HG02678 (cell line): ENCODE results near the gene HS2ST1.
A peak's percentile ranks its signal among the peaks of the same experiment; 100 is the strongest.
"Not testable (repeated sequence)": the region's sequence is repeated elsewhere in the genome, so short reads cannot be mapped to it uniquely, and the experiment has no call there.

Experiments
- ATAC-seq: cut with Tn5 transposase; IDR thresholded peaks from one replicate; pipeline ENCODE4 v1.9.1; 2021; ENCODE audit warnings: mild to moderate bottlenecking, moderate library complexity; ENCODE audit not compliant: unreplicated experiment

Gene HS2ST1

DNA sequence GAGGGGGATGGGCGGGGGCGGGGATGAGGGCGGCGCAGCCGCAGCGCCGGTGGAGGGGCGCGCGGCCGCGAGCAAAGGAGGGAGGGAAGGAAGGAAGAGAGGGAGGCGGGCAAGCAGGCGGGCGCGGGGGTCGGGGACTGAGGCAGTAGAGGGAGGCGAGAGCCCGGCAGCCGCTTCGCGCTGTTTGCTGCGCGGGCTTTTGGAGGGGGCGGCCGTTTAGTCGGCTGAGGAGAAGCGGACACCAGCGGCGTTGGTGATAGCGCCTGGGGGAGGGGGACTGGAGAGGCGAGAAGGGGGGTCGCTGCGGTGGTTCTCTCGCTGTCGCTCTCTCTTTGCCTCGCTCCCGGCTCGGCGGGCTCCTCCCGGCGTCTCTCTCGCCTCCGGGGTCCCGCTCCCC, at the start of gene HS2ST1:
TSS of gene HS2ST1 (plus strand) at position 35 of the 397 bp plus-strand sequence.
- ATAC-seq = no peak

DNA sequence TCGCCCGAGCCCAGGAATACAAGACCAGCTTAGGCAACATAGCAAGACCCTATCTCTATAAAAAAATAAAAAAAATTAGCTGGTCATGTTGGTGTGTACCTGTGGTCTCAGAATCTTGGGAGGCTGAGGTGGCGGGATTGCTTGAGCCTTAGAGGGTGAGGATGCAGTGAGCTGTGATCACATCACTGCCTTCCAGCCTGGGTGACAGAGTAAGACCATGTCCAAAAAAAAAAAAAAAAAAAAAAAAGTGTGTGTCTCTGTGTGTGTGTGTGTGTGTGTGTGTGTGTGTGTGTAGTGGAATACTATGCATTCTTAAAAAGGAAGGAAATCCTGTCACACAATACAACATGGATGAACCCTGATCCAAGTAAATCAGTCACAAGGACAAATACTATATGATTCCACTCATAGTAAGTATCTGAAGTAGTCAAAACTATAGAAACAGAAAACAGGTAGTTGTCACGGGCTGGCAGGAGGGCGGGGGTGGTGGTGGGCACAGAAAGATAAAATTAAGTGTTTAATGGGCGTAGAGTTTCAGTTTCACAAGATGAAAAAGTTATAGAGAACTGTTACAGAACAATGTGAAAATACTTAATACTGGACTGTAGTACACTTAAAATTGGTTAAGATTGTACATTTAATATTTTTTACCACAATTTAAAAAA, 48.3 kb upstream of the HS2ST1 start:
- peak; percentile 67 for ATAC-seq

DNA sequence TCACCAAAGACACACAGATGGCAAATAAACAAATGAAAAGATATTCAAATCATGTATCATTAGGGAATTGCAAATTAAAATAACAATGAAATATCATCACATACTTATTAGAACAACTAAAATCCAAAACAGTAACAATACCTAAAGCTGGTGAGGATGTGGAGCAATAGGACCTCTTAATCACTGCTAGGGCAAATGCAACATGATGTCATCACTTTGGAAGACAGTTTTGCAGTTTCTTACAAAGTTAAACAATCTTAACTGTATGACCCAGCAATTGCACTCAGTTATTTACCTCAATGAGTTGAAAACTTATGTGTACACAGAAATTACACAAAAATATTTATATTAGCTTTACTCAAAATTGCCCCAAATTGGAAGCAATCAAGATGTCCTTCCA, 47.8 kb upstream of the HS2ST1 start:
- no peak for ATAC-seq

DNA sequence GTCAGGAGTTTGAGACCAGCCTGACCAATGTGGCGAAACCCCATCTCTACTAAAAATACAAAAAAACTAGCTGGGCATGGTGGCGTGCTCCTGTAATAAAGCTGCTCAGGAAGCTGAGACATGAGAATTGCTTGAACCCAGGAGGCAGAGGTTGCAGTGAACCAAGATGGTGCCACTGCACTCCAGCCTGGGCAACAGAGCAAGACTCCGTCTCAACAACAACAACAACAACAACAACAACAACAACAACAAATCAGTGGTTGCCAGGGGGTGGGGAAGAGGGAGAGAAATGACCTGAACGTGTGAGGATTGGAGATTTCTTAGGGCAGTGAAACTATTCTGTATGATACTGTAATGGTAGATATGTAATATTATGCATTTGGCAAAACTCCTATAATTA, 47.2 kb upstream of the HS2ST1 start:
- ATAC-seq = not testable (repeated sequence)

DNA sequence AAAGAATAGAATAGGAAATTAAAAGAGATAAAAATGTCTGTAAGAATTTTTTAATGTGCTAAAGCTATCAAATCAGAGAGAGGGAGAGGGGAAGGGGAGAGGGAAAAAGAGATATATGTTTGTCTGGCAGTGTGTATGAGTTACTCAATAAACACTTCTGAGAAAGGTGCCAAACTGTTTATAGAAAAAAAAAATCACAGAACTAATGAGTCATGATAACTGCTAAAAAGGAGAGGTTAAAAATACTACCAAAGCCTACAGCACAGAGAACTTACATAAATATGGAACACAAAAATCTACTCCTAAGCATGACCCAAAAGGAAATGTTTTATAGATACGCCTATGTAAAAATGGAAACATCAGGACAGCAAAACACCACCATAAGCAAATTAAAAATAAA, 46.0 kb upstream of the HS2ST1 start:
- no peak for ATAC-seq

DNA sequence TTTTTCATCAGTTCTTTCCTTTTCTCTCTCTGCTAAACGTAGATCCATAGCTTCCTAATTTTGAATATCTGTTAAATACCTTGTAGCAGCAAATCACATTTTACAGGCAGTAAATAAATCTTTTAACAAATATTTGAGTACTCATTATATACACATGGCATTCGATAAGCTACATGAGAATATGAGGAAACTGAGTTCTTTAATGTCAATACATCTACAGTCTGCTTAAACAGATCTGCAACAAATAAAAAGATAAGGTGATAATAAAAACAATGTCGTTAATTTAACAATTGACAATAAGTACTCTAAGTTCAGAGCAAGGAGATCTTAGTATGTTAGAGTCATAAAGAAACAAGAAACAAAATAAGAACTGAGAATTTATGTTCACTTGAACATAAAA, 43.4 kb upstream of the HS2ST1 start:
- no peak for ATAC-seq

DNA sequence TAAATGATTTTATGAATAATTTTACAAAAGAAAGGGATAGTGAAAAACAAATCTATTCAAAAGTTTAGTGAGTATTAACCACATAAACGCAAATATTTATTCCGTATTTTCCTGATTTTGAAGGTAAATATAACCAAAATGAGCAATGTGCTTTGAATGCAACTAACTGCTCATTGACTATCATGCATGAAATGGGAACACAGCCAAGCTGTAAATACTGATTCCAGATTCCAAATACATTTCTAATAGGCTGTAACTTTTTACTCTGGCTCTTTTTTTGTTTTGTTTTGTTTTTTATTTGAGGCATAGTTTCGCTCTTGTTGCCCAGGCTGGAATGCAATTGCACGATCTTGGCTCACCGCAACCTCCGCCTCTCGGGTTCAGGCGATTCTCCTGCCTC, 42.3 kb upstream of the HS2ST1 start:
- no peak for ATAC-seq

DNA sequence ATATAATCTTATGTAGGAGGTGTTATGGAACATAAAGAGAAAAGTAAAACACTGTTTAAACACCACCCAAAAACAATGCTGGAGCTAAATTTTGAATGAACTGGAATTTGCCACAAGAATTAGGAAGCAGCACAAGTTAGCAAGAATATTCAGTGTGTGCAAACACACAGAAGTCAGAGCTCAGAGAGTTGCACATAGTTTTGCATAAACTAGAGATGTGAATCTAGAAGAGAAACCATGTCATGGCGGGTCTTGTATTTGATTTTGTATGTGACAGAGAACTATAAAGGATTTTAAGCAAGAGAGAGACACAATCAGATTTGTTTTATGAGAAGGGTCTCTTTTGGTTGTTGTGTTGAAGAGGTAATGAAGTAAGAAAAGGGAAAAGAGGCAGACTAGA, 38.7 kb upstream of the HS2ST1 start:
- ATAC-seq = no peak

DNA sequence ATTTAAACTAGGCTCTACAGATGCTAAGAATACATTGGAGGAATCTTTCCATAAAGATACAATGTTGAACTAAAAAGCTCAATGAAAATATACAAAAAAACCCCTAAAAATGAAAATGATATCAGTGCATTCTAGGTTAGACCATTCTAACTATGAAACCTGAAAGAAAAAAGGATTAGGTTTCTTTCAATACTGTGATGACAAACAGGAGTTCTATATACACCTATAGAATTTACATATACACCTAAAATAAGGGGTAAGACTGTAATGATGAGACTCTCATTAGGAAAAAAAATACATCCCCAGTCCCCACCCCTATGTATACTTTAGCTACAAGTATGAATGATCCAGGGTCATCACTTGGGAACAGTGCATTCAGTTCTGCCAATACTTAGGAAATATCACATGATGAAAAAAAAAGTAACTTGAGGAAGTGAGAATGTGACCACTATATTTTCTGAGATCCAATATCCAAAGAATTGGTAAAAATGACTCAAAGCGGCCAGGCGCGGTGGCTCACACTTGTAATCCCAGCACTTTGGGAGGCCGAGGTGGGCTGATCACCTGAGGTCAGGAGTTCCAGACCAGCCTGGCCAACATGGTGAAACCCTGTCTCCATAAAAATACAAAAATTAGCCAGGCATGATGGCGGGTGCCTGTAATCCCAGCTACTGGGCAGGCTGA, 26.8 kb upstream of the HS2ST1 start:
- peak; percentile 68 for ATAC-seq

DNA sequence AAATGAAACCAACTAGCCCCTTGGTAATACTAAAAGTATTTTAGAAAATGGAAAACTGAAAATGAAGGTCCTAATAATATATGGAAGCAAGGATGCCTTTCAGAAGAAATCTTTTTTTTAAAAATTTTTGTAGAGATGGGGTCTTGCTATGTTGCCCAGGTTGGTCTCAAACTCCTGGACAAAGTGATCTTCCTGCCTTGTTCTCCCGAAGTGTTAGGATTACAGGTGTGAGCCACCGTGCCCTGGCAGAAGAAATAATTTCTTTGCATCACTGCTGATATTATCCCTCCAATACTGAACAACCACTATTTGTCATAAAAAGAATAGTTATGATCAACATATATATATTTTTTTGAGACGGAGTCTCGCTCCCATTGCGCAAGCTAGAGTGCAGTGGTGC, 26.1 kb upstream of the HS2ST1 start:
- ATAC-seq = no peak

DNA sequence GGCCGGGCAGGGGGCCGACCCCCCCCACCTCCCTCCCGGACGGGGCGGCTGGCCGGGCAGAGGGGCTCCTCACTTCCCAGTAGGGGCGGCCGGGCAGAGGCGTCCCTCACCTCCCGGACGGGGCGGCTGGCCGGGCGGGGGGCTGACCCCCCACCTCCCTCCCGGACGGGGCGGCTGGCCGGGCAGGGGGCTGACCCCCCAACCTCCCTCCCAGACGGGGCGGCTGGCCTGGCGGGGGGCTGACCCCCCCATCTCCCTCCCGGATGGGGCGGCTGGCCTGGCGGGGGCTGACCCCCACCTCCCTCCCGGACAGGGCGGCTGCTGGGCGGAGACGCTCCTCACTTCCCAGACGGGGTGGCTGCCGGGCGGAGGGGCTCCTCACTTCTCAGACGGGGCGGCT, 15.0 kb upstream of the HS2ST1 start:
- not testable (repeated sequence) for ATAC-seq

DNA sequence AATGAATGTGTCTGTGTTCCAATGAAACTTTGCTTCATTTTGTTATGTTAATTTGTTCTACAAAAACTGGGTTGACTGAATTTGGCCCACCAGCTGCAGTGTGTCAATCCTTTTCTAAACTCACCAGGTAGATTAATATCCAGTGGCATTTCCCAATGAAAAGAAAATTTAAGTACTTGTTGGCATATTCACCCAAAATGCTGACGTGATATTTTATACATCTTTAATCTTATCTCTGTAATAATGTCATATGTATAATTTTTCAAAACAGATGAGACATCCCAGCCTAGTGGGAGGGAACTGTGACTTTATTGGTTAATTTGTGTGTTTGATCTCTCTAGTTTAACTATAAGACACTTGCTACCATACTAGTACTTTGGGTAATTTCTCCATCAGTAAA, 8.6 kb upstream of the HS2ST1 start:
- no peak for ATAC-seq

DNA sequence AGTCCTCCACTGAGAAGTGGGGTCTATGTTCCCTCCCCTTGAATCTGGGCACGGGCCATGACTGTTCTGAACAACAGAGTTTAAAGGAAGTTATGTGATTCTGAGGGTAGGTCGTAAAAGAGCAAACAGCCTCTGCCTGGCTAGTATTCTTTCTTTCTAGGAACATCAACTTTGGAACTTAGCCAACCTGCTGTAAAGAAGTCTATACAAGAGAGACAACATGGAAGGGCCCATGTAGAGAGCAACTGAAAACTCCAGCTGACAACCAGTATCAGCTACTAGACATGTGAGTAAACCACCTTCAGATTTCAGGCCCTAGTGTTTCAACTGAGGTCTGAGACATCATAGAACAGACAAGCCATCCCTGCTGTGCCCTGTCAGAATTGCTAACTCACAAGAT, 8.0 kb upstream of the HS2ST1 start:
- no peak for ATAC-seq

DNA sequence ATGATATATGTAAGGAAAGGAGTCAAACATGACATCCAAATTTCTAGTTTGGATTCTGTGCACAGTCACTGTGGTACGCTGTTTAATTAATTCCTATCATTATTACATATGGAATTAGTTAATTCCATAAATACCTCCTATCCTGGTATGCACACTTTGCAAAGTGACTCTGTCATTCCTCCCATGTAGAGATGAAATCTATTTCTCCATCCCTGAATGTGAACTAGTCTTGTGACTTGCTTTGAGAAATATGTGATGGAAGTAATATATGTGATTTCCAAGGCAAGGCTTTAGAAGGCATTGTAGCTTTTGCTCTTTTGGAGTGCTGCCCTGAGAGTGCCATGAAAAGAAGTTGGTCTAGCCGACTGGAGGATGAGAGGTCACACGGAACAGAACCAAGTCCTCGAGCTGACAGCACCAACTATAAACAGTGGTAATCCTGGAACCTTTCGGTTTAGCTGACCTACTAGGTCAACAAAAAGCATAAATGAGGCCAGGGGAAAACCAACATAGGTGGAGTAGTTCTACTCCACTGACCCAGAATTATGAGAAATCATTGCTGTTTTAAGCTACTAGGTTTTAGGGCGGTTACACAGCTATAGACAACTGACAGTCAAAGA, 2.0 kb upstream of the HS2ST1 start:
- no peak for ATAC-seq

DNA sequence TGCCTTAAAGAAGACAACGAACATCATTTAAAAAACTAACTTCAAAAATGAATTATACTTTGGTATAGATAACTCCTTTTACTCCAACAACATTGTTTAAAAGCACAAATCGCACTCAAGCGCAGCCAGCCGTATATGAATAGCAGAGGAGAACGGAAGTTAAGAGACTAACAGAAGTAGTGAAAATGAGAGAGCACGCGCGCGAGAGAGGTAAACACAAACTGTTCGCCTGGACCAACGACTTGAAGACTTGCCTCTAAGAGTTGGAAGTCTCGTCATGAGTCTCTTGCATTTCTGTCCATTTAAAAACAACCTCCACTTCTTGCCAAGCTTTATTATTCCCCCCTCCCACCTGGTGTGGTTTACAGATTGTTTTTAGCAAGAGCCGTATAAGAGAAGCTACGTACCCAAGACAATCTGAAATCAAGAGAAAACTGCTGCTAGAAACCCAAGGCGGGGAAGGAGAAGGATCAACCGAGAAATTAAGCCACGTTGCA, 988 bp upstream of the HS2ST1 start:
- ATAC-seq = peak; percentile 18

DNA sequence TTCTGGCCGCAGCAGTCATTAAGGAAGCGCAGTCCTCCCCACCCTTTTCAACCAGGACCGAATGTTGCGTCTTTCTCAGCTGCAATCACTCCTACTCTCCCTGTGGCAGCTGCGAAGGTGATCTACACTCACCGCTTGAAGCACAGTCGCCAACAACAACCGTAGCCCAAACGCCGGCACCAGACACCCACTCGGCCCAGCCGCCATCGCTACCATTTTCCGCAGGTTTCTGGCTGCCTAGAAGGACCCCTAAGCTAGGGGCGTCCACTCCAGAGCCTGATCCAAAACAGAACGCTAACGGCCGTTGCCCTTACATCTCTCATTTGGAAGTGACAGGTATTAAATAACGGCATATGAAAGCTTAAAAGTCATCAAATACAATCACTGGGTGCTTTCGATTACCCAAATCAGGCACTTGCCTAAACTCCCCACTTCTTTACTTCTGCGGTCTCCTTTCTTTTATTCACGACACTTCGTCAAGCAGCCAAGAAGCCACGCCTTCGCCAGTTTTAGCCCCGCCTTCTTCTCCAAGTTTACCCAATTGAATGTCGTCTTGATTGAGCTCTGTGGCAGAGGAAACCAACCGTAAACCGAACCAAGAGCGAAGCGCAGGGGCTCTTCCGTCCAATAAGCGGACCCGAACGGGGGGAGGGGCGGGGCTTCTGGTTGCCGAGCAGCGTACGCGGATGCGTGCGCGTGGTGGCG, 387 bp upstream of the HS2ST1 start, which contains the start of gene SELENOF:
TSS of gene SELENOF (minus strand) at position 231 of the 705 bp plus-strand sequence. CDS start at position 216, 15 bp downstream.
- ATAC-seq = peak; percentile 85

DNA sequence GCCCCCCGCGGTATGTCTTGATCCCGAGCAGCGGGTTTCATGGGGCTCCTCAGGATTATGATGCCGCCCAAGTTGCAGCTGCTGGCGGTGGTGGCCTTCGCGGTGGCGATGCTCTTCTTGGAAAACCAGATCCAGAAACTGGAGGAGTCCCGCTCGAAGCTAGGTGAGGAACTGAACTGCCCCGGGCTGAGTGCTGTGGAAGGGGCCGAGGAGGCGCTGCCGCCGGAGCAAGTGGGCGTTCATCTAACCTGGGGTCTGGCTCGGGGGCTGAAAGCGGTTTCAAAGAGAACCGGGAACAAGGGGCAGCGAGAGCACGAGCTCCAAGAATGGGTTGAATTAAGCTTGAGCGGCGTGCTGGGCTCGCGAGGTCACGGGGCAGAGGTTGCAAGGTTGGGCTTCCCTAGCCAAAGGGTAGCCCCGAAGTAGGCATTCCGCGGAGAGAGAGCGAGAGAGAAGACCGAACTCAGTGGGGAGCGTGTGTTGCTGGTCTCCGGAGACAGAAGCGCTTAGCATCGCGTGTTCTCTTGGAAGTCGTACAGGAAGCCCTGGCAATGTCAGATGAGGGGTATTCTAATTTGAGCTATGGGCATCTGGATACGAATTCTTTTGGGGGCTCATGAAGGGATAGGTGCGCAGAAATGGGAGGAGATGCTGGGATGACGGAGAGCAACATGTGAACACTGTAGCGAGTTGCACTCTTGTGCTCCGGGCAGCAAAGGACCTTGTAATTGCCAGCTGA, 732 bp downstream of the HS2ST1 start:
- peak; percentile 14 for ATAC-seq

DNA sequence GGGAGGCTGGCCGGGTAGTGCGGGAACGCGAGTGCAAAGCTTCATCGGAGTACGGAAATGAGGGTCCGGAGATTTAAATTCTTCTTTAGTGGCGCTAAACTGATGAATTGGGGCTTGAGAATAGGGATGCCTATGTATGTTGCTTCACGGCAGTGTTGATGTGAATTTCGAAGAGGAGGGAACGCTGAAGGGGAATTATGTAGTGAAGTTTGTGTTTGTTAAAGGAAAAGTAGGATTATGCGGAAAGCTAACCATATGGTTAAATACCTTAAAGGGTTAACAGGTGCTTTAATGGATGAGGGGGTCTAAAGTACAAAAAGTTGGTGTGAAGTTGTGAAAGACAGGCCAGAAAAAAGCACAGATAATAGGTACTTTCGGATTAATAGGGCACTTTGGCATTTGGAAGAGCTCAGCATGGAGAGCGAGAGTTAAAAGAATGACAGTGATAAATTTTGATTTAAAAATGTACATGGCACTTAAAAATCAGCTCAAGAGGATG, 1.4 kb downstream of the HS2ST1 start:
- ATAC-seq = no peak

DNA sequence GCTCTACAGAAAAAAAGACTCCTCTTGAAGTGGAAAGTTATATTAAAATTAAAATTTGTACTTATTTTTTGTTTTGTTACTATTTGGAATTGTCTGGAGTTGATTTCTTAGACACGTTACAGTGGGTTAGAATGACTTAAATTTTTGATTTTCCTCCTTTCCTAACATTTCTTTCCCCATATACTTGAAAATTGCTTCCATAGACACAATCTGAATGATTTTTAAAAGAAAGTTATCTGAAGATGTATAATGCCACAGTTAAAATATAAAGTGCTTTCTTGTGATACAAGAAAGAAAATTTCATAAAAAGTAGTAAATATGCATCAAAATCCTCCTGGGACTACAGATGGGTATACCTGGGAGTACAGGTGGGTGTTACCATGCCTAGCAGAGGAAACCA, 2.3 kb downstream of the HS2ST1 start:
- no peak for ATAC-seq

DNA sequence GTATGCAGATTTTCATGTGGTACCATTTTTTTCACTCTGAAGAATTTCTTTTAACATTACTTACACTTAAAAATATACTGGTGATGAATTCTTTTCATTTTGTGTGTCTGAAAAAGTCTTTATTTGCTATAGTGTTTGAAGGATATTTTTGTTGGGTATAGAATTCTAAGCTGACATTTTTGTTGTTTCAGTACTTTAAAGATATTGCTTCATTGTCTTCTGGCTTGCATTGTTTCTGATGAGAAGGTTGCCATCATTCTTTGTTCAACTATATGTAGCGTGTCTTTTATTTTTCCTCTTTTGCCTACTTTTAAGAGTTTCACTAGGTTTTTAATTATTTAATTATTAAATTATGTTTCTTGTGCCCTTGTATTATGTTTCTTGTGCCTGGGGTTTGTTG, 8.0 kb downstream of the HS2ST1 start:
- no peak for ATAC-seq
